Activated T-cell treated with anti-CD3 and anti-CD28 coated beads for 48 hours (primary cell): ENCODE measurements around the gene PTPRU.

Source experiments
- DNase-seq: peaks from one replicate; pipeline ENCODE4 v3.0.0-alpha.2; 2020; ENCODE audit warnings: low read depth

Gene PTPRU

DNA sequence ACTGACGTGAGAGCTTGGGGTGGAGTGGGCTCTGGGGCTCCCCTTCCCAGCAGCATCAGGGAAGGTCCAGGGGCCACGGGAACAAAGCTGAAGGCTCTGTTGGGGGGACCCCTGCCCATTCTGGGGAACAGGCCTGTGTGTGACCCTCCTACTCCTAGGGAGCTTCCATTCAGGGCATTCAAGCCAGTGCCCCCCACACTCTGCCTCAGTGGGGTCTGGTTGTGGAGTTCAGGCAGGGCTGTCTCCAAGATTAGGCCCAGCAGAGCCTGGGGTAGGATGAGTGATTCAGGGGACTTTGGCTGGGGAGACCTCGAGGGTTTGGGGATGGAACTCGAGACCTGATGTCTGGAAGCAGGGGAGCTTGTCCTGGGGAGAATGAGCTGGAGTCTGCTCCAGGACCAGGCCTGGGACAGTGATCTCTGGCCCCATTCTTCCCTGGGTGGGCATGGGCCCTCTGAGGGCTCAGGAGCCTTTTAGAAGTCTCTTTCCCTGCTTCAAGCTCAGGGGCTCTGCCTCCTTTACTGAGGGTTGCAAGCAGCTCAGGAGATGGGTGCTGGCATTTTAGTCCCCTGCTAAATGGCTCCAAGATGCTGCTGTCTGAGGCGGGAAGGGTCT, 81.7 kb downstream of the PTPRU start:
- DNase-seq = no peak

GRCh38 chr1:29318724-29319123, 82.4 kb downstream of the PTPRU start:
- DNase-seq = no peak

DNA sequence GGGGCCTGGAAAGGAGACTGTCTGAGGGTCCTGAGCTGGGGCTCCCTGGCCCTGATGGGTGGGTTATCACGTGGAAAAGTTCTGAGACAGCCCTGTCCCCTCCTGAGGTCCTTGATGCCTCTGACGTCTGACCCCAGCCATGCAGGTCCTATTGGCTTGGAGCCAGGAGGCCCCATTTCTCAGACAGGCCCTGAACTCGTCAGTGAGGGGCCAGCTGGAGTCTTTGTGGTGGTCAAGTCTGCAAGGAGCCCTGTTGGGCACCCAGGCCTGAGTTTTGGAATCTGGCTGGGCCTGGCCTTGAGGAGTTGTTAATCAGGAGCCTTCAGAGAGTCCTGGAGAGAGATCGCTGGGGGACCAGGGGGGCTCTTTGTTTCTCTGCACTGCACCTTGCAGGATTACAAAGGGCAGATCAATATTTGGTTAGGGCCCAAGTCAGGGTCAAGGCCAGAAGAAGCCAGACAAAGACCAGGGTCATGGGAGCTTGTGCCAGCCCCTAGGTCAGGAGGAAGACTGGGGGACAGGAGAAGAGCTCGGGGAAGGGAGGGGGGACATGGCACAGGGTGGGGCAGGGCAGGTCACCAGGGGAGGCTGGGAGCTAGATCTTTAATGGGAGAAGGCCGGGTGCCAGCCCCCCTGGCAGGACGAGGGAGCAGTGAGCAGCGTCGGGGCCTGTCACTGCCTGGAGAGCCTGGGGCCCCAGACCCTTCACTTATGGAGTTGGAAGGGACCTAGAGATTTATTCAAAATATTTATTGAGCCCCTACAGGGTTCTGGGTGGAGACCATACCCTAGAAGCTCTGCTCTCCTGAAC, 83.2 kb downstream of the PTPRU start:
- DNase-seq = no peak

DNA sequence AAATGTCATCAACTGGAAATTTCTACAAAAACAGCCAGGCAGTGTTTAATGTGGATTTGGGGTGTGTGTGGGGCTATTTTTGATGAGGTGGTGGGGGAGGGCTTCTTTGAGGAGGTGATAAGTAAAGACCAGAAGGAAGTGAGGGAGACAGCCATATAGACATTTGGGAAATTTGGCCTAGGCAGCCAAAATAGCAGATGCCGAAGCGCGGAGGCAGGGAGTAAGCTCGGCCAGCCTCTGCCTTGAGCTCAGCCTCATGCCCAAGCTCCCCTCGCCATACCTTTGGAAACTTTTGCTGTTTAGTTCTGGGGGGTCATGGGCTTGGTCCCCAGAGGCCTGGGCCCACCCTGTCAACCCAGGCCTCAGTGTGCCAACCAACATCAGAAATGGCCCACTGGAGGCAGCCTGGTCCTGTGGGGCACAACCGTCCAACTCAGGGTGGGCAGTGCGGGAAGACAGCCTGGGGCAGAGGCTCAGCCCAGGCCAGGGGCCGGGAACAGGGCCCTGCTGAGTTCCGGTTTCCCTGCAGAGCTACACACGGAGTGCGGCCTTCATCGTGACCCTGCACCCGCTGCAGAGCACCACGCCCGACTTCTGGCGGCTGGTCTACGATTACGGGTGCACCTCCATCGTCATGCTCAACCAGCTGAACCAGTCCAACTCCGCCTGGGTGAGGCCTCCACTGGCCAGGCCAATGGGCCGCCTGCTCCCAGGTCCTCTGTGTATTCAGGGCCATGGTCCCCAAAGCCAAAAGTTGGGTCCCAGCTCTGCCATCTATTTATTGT, 84.0 kb downstream of the PTPRU start:
- no peak for DNase-seq

- no peak for DNase-seq
Observed at GRCh38 chr1:29321176-29321575, 84.9 kb downstream of the PTPRU start.

DNA sequence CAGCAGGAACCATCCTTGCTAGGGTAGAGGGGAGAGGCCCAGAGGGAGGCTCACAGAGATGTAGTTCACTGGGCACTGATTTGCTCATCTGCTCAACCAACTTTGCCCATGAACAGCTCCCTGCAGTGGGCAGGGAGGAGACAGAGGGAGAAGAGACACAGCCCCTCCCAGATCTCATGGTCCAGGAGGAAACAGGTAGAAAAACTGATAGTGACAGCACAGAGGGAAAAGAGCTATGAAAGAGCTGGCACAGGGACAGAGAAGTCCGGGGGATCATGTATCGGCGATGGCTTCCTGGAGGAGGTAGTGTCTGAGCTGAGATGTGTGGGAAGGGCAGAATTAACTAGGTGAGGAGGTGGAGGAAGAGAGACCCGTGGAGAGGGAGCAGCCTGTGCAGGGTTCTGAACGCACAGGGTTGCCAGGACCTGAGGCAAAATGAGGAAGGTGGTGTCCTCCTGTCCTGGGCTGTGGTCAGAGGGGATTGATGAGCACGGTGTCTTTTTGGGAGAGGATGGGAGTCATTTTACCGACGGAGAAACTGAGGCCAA, 85.9 kb downstream of the PTPRU start:
- DNase-seq = no peak

DNA sequence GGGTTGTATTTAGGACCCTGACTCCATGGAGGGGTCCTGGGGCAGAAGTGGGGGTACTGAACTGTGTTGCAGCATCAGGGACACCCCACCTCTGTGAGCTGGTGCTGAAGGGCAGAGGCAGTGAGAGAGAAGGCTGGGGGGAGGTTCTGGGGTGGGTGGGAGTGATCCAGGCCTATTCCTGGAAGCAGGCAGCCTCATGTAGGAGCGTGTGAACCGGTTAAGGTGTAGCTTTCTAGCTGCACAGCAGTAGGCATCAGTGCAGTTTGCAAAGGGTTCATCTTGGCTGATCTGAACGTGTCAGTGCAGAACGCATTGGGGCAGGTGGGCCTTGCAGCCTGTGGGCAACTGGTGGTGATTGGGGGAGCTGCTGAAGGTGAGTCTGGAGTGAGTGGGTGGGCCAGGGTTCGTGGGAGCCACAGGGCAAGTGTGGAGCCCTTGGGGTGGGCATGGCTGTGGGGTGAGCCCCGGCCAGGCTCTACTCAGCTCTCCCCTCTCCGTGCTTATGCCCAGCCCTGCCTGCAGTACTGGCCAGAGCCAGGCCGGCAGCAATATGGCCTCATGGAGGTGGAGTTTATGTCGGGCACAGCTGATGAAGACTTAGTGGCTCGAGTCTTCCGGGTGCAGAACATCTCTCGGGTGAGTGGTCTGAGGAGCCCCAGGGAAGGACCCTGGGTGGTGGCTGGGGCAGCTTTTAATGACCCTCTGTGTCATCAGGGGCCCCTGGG, 86.7 kb downstream of the PTPRU start:
- no peak for DNase-seq

GRCh38 chr1:29323636-29324035, 87.3 kb downstream of the PTPRU start:
- no peak for DNase-seq

GRCh38 chr1:29324202-29324601, 87.9 kb downstream of the PTPRU start:
- DNase-seq = no peak

DNA sequence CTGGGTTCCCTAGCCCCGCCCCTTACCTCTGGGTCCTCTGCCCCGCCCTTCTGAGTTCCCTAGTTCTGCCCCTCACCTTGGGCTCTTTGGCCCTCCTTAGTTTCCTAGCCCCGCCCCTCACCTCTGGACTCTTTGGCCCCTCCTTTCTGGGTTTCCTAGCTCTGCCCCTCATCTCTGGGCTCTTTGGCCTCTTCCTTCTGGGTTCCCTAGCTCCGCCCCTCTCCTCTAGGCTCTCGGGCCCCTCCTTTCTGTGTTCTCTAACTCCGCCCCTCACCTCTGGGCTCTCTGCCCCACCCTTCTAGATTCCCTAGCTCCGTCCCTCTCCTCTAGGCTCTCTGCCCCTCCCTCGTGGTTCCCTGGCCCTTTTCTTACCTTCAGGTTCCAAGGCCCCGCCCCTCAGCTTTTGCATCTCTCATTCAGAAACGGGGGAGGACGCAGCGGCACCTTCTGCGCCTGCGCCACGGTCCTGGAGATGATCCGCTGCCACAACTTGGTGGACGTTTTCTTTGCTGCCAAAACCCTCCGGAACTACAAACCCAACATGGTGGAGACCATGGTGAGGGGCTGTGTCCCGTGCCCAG, 88.5 kb downstream of the PTPRU start:
- DNase-seq = no peak

DNA sequence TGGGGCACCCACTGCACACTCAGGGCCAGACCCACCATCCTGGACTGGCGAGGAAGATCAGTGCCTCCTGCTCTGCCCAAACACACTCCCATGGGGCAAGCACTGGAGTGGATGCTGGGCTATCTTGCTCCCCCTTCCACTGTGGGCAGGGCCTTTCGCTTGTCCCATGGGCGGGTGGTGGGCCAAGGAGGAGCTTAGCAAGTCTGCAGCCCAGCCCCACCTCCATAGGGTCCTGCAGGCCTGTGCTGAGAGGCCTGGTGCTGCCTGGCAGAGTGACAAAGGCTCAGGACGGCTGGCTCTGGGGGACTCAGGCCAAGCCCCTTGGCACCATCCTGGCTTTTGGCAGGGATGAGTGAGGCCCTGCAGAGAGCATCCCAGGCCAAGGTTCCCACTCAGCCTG, 89.4 kb downstream of the PTPRU start:
- DNase-seq = no peak

GRCh38 chr1:29326123-29326522, 89.8 kb downstream of the PTPRU start:
- DNase-seq = no peak

DNA sequence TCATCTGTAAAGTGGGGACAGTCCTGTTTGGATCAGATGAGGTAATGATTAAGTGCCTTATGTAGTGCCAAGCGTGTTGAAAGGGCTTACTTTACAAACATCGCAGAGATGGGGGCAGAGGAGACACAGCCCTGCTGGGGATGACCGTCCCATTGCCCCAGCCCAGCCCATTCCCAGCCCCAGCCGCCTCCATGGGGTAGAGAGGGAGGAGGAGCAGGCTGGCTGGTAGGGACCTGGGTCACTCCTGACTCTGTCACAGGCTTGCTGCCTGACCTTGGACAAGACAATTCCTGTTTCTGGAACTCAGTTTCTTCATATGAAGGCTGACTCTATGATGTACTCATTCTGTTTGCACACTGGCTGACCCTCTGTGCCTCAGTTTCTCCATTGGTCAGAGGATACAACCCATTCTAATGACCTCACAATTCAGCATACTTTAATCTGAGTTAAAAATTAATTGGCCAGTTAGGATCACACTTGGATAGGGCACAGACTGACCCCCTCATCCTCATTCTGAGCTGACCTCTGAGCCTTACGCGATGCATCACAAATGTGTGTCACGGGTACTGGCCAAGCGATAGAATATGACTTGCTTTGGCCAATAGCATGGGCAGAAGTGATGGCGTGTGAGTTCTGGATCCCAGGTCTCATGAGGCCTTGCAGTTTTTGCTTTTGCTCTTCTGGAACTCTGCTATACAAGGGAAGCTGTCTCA, 91.1 kb downstream of the PTPRU start:
- no peak for DNase-seq

DNA sequence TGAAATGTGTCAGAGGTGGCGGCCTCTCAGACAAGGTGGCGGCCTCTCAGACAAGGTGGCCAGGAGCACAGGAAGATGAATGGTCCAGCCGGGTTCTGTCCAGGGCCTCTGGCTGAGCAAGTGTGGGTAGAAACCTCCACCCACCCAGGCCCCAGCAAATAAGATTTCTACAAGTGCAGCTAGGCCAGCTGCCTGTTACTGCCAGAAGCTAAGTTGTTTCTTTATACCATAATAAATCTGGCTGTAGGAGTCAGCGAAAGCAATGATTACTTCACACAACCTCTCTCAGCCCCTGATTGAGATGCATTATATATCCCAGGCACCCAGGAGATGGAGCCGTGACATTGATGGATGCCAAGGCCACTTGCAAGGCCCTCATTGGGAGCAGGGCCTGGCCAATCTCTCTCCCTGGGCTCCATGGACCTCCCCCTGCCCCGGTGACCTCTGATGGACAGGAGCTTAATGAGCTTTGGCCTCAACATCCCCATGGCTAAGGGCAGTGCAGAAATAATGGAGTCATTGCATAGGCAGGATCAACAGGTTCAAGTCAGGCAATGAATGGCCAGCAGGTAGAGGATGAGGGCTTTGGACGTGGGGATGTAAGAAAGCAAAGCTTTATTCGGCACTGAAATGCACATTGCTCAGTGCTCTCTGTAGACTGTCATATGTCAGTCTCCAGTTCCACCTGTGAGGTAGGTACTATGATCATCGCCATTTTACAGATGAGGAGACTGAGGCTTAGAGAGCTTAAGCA, 92.9 kb downstream of the PTPRU start:
- no peak for DNase-seq

DNA sequence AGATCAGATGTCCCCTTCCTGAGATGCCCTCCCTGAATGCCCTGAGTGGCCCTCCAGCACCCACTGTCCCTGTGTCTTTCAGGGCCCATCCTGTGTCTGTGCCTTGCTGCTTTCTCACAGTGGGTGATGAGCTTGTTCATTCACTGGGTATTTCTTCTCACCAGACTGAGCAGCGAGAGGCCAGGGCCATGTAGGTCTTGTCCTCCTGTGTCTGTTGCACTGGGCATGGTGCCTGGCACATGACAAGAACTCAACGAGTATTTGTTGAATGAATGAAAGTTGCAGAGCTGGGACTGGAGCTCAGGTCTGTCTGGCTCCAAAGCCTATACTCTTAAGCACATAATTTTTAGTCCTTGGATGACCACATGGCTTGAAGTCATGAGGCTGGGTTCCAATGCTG, 93.8 kb downstream of the PTPRU start:
- no peak for DNase-seq

GRCh38 chr1:29330856-29331255, 94.5 kb downstream of the PTPRU start:
- DNase-seq = no peak

DNA sequence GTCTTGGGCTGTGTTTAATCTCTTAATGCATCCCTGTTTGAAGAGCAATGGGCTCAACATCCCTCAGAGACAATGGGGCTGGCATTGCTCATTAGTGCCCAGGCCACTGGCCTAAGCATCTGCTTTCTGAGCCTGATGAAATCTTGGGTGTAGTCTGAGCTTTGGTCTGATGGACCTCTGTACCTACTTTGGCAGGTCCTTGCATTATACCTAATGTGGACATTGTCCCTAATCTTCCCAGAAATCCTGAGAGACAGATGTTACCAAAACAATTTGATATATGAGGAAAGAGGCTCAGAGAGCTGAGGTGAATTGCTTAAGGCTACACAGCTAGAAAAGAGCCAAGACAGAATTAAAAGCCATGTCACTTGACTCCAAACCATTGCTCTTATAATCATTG, 95.0 kb downstream of the PTPRU start:
- no peak for DNase-seq

- DNase-seq = no peak
Observed at GRCh38 chr1:29331729-29332128, 95.4 kb downstream of the PTPRU start.

DNA sequence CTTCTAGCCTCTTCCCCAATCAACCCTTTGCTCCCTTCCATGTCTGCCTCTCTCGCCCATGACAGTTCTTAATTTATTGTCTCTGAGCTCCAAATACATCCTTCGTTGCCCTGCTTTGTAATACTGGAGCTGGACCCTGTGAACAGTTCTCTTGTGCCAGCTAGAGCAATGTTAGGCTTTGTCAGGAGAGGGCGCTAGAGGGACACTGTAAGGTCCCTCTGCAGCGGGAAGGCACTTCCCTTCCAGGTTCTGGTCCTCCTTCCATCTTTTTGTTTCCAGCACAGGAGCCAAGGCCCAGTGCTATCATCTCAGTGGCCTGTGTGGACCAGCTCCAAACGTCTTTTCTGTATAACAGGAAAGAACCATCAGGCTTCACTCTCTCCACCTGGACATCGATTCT, 95.9 kb downstream of the PTPRU start:
- no peak for DNase-seq

GRCh38 chr1:29333008-29333407, 96.7 kb downstream of the PTPRU start:
- no peak for DNase-seq
